GM12872 (cell line): Measurements from ENCODE around the gene SECISBP2.

Experiments
- CTCF ChIP-seq: IDR thresholded peaks from 3 replicates; pipeline ENCODE4 v1.5.1; 2011; ENCODE audit warnings: low read depth, mild to moderate bottlenecking, low read length, moderate library complexity; ENCODE audit not compliant: insufficient read depth

Gene SECISBP2

GRCh38 chr9:89390578-89391116 is 72.3 kb downstream of the SECISBP2 start:
- no peak for TF ChIP-seq CTCF

- TF ChIP-seq CTCF = no peak
Observed at GRCh38 chr9:89391585-89391984, 73.3 kb downstream of the SECISBP2 start.

GRCh38 chr9:89394412-89394811 is 76.1 kb downstream of the SECISBP2 start:
- no peak for TF ChIP-seq CTCF

- TF ChIP-seq CTCF = no peak
Observed at GRCh38 chr9:89395931-89396710, 77.8 kb downstream of the SECISBP2 start.

GRCh38 chr9:89397471-89397870 is 79.2 kb downstream of the SECISBP2 start:
- TF ChIP-seq CTCF = no peak

GRCh38 chr9:89398621-89399020 is 80.3 kb downstream of the SECISBP2 start:
- no peak for TF ChIP-seq CTCF

- no peak for TF ChIP-seq CTCF
Observed at GRCh38 chr9:89400403-89401116, 82.3 kb downstream of the SECISBP2 start.
